Endothelial cell (in vitro differentiated cells): Measurements from ENCODE around the gene DDN. TPM values are rescaled to one million over a fixed set of nuclear protein-coding genes. Genes with fewer than 3 reads are reported as not detected.
A peak's percentile ranks its signal among the peaks of the same experiment; 100 is the strongest.

Experiments
- DNase-seq: peaks from one replicate; pipeline ENCODE4 v3.0.0; 2021; ENCODE audit warnings: low spot score
- H3K27ac Mint-ChIP-seq: one replicate; pipeline ENCODE4 v1.8.0; 2021; ENCODE audit warnings: mixed read lengths, inconsistent platforms; ENCODE audit not compliant: unreplicated experiment
- H3K27me3 Mint-ChIP-seq: one replicate; pipeline ENCODE4 v1.8.0; 2021; ENCODE audit warnings: mild to moderate bottlenecking, moderate library complexity, mixed read lengths, inconsistent platforms; ENCODE audit not compliant: unreplicated experiment
- H3K36me3 Mint-ChIP-seq: one replicate; pipeline ENCODE4 v1.8.0; 2021; ENCODE audit warnings: mild to moderate bottlenecking, low read depth, mixed read lengths, inconsistent platforms; ENCODE audit not compliant: unreplicated experiment
- H3K4me1 Mint-ChIP-seq: one replicate; pipeline ENCODE4 v1.8.0; 2021; ENCODE audit warnings: mild to moderate bottlenecking, mixed read lengths, inconsistent platforms; ENCODE audit not compliant: unreplicated experiment
- H3K4me3 Mint-ChIP-seq: one replicate; pipeline ENCODE4 v1.8.0; 2021; ENCODE audit warnings: mild to moderate bottlenecking, mixed read lengths, inconsistent platforms; ENCODE audit not compliant: unreplicated experiment
- H3K9me3 Mint-ChIP-seq: one replicate; pipeline ENCODE4 v1.8.0; 2021; ENCODE audit warnings: mixed read lengths, inconsistent platforms; ENCODE audit not compliant: unreplicated experiment
- CTCF ChIP-seq: fragments of 200-600 bp; sonication (generic); IDR thresholded peaks from one replicate; pipeline ENCODE4 v1.5.0; 2021; ENCODE audit warnings: antibody characterized with exemption; ENCODE audit not compliant: unreplicated experiment
- total RNA-seq: library from RNA; stranded (reverse); fragmentation: NEBNext Ultra II Directional; extraction: Animal tissue kit (Norgen Biotek cat#: 25700); gene quantifications from one replicate; pipeline ENCODE4 v1.2.1, GENCODE V29; 2021; ENCODE audit not compliant: unreplicated experiment

The DDN gene
- total RNA-seq, 1 donor from 2014 or later = 0.10 TPM

GRCh38 chr12:48947727-48948126 lies 51.4 kb downstream of the DDN start:
- H3K4me1 Mint-ChIP-seq = peaks cover 17% of the 10 kb centered on the region
- H3K27ac Mint-ChIP-seq = no peak overlapping the region
- peaks cover 18% of the 10 kb centered on the region for H3K36me3 Mint-ChIP-seq
- TF ChIP-seq CTCF = no peak
- H3K4me3 Mint-ChIP-seq = no peak overlapping the region
- DNase-seq = no peak
- H3K27me3 Mint-ChIP-seq = peaks cover 1% of the 10 kb centered on the region
- no peaks in the 10 kb centered on the region for H3K9me3 Mint-ChIP-seq

- H3K4me3 Mint-ChIP-seq = no peak overlapping the region
- H3K9me3 Mint-ChIP-seq = no peaks in the 10 kb centered on the region
- peak overlapping the region; percentile 48 for H3K27ac Mint-ChIP-seq
- no peak for TF ChIP-seq CTCF
- peaks cover 25% of the 10 kb centered on the region for H3K36me3 Mint-ChIP-seq
- peaks cover 22% of the 10 kb centered on the region for H3K4me1 Mint-ChIP-seq
- peaks cover 2% of the 10 kb centered on the region for H3K27me3 Mint-ChIP-seq
- no peak for DNase-seq
These were observed 52.2 kb downstream of the DDN start for GRCh38 chr12:48946943-48947342.

- Mint-ChIP-seq H3K9me3 (no peaks in the 10 kb centered on the region), H3K4me3 (no peak overlapping the region), H3K27me3 (peaks cover 2% of the 10 kb centered on the region)
These were observed 53.0 kb downstream of the DDN start for GRCh38 chr12:48946205-48946604.

More at GRCh38 chr12:48946205-48946604, 53.0 kb downstream of the DDN start:
- no peak for DNase-seq
- peaks cover 26% of the 10 kb centered on the region for H3K36me3 Mint-ChIP-seq
- H3K4me1 Mint-ChIP-seq = peaks cover 22% of the 10 kb centered on the region
- no peak for TF ChIP-seq CTCF
- no peak overlapping the region for H3K27ac Mint-ChIP-seq

Other genes with a start within 250 kb of the DDN start
- gene ADCY6, start 210.3 kb downstream of the DDN start, total RNA-seq = 31.6 TPM
- gene CACNB3, start 180.9 kb downstream of the DDN start, total RNA-seq = 83.1 TPM
- 96.2 TPM for gene DDX23, start 147.2 kb downstream of the DDN start, total RNA-seq
- gene RND1, start 133.5 kb downstream of the DDN start, total RNA-seq = 1.0 TPM
- gene FKBP11, start 73.9 kb downstream of the DDN start, total RNA-seq = 16.0 TPM
- gene ARF3, start 41.9 kb downstream of the DDN start, total RNA-seq = 307 TPM
- 0.33 TPM for gene WNT10B, start 27.6 kb downstream of the DDN start, total RNA-seq
- not detected for gene WNT1, start 21.1 kb downstream of the DDN start, total RNA-seq
- gene PRKAG1, start 19.4 kb upstream of the DDN start, total RNA-seq = 24.0 TPM
- 135 TPM for gene KMT2D, start 61.4 kb upstream of the DDN start, total RNA-seq
- 3.2 TPM for gene RHEBL1, start 70.6 kb upstream of the DDN start, total RNA-seq
- gene DHH, start 95.4 kb upstream of the DDN start, total RNA-seq = 0.46 TPM
- gene LMBR1L, start 111.5 kb upstream of the DDN start, total RNA-seq = 175 TPM
- 915 TPM for gene TUBA1B, start 132.0 kb upstream of the DDN start, total RNA-seq
- gene TUBA1A, start 189.7 kb upstream of the DDN start, total RNA-seq = 924 TPM